SU-DHL-6 (cell line): ENCODE data around the gene SURF4.

Experiments used
- H2AFZ ChIP-seq: fragments of 200-600 bp; sonication (generic); 2 replicates; pipeline ENCODE4 v1.6.1; 2014; ENCODE audit warnings: low read depth, mild to moderate bottlenecking, moderate library complexity, mixed read lengths, antibody characterized with exemption, low read length; ENCODE audit not compliant: severe bottlenecking
- H3F3A ChIP-seq: fragments of 200-600 bp; shearing (Covaris generic); 2 replicates; pipeline ENCODE4 v1.6.0; 2016; ENCODE audit warnings: antibody characterized with exemption, mild to moderate bottlenecking; ENCODE audit not compliant: insufficient read depth
- H3K27ac ChIP-seq: fragments of 200-600 bp; sonication (generic); 2 replicates; pipeline ENCODE4 v1.5.1; 2016; ENCODE audit warnings: low read depth, mild to moderate bottlenecking, low read length, moderate library complexity, mixed read lengths
- H3K27me3 ChIP-seq: fragments of 200-600 bp; sonication (generic), shearing (Covaris generic); 2 replicates; pipeline ENCODE4 v1.6.0; 2014; ENCODE audit warnings: mild to moderate bottlenecking, low read length
- H3K36me3 ChIP-seq: fragments of 200-600 bp; sonication (generic); 2 replicates; pipeline ENCODE4 v1.6.1; 2014; ENCODE audit warnings: mild to moderate bottlenecking, low read length, mixed read lengths
- H3K4me2 ChIP-seq: fragments of 300-600, 200-600 bp; shearing (Covaris generic), sonication (generic); 2 replicates; pipeline ENCODE4 v1.6.0; 2014; ENCODE audit warnings: low read length, low read depth, mild to moderate bottlenecking; ENCODE audit not compliant: poor library complexity, severe bottlenecking
- H3K4me3 ChIP-seq: fragments of 200-600 bp; sonication (generic); 2 replicates; pipeline ENCODE4 v1.5.1; 2014; ENCODE audit warnings: antibody characterized with exemption, low read length, mild to moderate bottlenecking, mixed read lengths; ENCODE audit not compliant: insufficient read depth, poor library complexity, severe bottlenecking
- H3K79me2 ChIP-seq: fragments of 200-600 bp; sonication (generic); 2 replicates; pipeline ENCODE4 v1.6.1; 2014; ENCODE audit warnings: mild to moderate bottlenecking, low read length, moderate library complexity; ENCODE audit not compliant: insufficient read depth
- H3K9ac ChIP-seq: fragments of 200-600 bp; sonication (generic); 2 replicates; pipeline ENCODE4 v1.7.0; 2014; ENCODE audit warnings: mild to moderate bottlenecking, low read length
- H3K9me2 ChIP-seq: fragments of 200-600 bp; sonication (generic); replicated peaks from 2 replicates; pipeline ENCODE4 v1.6.1; 2014; ENCODE audit warnings: low read length; ENCODE audit not compliant: insufficient read depth
- H3K9me3 ChIP-seq: fragments of 200-600 bp; sonication (generic); 2 replicates; pipeline ENCODE4 v1.6.1; 2014; ENCODE audit warnings: low read length, mixed read lengths; ENCODE audit not compliant: insufficient read depth
- H4K20me1 ChIP-seq: fragments of 200-600 bp; sonication (generic); 2 replicates; pipeline ENCODE4 v1.6.1; 2014; ENCODE audit warnings: low read depth, mild to moderate bottlenecking, antibody characterized with exemption, low read length, moderate library complexity, mixed read lengths
- EZH2phosphoT487 ChIP-seq: fragments of 200-600 bp; sonication (generic), shearing (Covaris generic); conservative IDR thresholded peaks from 2 replicates; pipeline ENCODE4 v1.6.1; 2018; ENCODE audit warnings: mild to moderate bottlenecking, antibody characterized with exemption, low read length, moderate library complexity, mixed read lengths
- TF ChIP-seq, protein P1 (sequence below): fragments of 200-600 bp; sonication (generic); IDR thresholded peaks from one replicate; pipeline ENCODE4 v1.5.1; 2017; ENCODE audit warnings: antibody characterized with exemption, mild to moderate bottlenecking, low read length, moderate library complexity; ENCODE audit not compliant: insufficient read depth, poor library complexity, severe bottlenecking

The SURF4 gene

DNA sequence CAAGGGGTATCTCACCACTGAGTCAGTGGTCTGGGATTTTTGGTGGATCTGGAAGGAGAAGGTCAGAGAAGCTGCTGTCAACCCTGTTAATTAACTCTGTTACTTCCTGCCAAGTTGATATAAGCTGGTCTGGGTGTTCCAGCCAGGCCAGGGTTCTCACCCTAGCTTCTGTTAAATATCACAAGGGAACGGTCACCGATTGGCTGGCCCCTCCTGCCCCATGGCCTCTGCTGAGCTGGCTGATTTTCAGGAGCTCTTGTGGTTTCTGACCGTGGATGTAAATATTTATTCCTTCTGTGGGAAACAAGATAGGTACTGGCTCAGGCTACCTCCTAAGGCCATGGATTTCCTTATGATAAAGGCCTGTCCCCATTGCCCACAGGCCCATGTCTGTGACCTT is 47.4 kb upstream of the SURF4 start:
- Histone ChIP-seq H3K4me2 (no peak overlapping the region), H3K9me3 (no peaks in the 10 kb centered on the region), H3K9me2 (no peaks in the 10 kb centered on the region), H3K9ac (no peak overlapping the region), H3K36me3 (no peaks in the 10 kb centered on the region), H3K27me3 (no peaks in the 10 kb centered on the region), H3K4me3 (no peak overlapping the region), H3F3A (no peaks in the 10 kb centered on the region), H3K27ac (no peak overlapping the region), H3K79me2 (no peaks in the 10 kb centered on the region), H4K20me1 (no peaks in the 10 kb centered on the region), H2AFZ (no peak overlapping the region)
- TF ChIP-seq, protein P1, sequence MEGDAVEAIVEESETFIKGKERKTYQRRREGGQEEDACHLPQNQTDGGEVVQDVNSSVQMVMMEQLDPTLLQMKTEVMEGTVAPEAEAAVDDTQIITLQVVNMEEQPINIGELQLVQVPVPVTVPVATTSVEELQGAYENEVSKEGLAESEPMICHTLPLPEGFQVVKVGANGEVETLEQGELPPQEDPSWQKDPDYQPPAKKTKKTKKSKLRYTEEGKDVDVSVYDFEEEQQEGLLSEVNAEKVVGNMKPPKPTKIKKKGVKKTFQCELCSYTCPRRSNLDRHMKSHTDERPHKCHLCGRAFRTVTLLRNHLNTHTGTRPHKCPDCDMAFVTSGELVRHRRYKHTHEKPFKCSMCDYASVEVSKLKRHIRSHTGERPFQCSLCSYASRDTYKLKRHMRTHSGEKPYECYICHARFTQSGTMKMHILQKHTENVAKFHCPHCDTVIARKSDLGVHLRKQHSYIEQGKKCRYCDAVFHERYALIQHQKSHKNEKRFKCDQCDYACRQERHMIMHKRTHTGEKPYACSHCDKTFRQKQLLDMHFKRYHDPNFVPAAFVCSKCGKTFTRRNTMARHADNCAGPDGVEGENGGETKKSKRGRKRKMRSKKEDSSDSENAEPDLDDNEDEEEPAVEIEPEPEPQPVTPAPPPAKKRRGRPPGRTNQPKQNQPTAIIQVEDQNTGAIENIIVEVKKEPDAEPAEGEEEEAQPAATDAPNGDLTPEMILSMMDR, result no peak
- no peak for TF ChIP-seq EZH2phosphoT487

DNA sequence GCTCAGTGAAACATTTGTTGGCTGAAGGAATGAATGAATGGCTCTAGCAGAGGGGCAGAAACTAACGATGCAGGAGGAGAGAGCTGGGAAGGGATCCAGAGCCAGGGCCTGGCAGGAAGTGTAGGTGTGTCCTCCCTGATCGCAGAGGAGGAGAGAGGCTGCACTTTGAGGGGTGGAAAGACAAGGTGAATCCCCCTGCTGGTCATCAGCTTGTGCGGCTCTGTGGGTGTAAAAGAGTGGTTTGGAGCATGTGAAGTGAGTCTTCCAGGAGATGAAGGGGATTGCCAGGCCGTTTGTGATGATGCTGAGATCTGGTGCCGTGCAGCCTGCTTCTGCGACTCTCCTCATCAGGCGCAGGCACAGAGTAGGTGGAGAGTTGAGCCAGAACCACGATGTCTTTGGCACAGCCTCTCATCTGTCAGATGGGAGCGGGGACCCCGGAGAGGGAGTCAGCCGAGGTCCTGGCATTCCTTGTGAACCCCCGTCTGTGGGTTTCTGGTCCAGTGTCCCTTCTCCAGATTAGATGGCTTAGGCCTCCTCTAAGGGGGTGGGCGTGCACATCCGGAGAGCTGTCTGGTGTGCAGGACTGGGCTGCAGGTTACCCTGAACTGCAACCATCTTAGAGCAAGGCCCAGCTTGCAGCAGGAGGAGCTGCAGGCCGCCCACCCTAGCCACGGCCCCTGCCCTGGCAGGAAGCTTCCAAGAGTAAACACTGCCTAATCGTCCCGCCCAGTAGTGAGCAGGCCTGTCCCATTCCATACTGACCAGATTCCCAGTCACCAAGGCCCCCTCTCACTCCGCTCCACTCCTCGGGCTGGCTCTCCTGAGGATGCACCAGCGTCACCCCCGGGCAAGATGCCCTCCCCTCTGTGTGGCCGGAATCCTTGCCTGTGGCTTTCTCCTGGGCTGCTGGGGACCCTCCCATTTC is 46.0 kb upstream of the SURF4 start, which contains the start of gene ADAMTS13:
Gene ADAMTS13 (plus strand): TSS at position 753 of the 928 bp plus-strand sequence. CDS start 77 bp downstream, at position 830.
- H3K4me2 ChIP-seq, result no peak within 1 kb of the TSS
- no peaks in the 10 kb centered on the region for H3K27me3 ChIP-seq
- no peaks in the 10 kb centered on the region for H3K9me2 ChIP-seq
- no peaks in the 10 kb centered on the region for H4K20me1 ChIP-seq
- H3K9me3 ChIP-seq, result no peaks in the 10 kb centered on the region
- H3K79me2 ChIP-seq, result peaks cover 9% of the 10 kb centered on the region
- H3K9ac ChIP-seq, result no peak within 1 kb of the TSS
- no peaks in the 10 kb centered on the region for H3F3A ChIP-seq
- H3K4me3 ChIP-seq, result no peak within 1 kb of the TSS
- TF ChIP-seq EZH2phosphoT487, result no peak
- TF ChIP-seq, protein P1, result no peak
- no peaks in the 10 kb centered on the region for H3K36me3 ChIP-seq
- H3K27ac ChIP-seq, result no peak within 1 kb of the TSS
- H2AFZ ChIP-seq, result no peak within 1 kb of the TSS

DNA sequence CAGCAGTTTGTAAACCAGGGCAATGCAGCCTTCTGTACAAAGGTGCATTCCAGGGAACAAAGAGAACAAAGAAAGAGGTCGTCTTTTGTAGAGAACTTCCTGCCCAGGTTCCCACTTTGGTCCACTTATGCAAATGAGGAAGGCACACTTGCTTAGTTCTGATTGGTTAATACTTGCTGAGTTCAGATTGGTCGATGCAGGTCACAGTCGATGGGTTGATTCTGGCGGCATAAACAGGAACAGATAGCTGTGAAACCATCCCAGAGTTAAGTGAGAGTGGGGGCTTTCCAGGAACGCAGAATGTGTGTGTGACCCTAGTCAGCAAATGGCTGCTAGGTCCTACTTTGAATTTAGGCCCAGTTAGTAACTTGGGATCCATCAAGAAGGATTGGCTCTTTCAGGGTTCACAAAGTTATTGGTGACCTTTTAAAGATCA is 44.5 kb upstream of the SURF4 start:
- no peak overlapping the region for H3K4me3 ChIP-seq
- no peak overlapping the region for H2AFZ ChIP-seq
- no peak overlapping the region for H3K9ac ChIP-seq
- H3K27ac ChIP-seq, result no peak overlapping the region
- H3K79me2 ChIP-seq, result peaks cover 23% of the 10 kb centered on the region
- H3K9me3 ChIP-seq, result no peaks in the 10 kb centered on the region
- TF ChIP-seq, protein P1, result no peak
- no peak for TF ChIP-seq EZH2phosphoT487
- H3K27me3 ChIP-seq, result no peaks in the 10 kb centered on the region
- H3F3A ChIP-seq, result no peaks in the 10 kb centered on the region
- H3K36me3 ChIP-seq, result no peaks in the 10 kb centered on the region
- H3K4me2 ChIP-seq, result no peak overlapping the region
- no peaks in the 10 kb centered on the region for H3K9me2 ChIP-seq
- H4K20me1 ChIP-seq, result no peaks in the 10 kb centered on the region
